Measurements from ENCODE around the gene DOCK3. TPM values are rescaled to one million over a fixed set of nuclear protein-coding genes. Genes with fewer than 3 reads are reported as not detected.

Gene DOCK3
- total RNA-seq, 2 experiments from 2014 or later = 0.93 to 1.1 TPM

GRCh38 chr3:50805321-50805720, 130.6 kb downstream of the DOCK3 start:
- Mint-ChIP-seq H3K27me3 (peaks cover 6% of the 10 kb centered on the region), H3K9me3 (peaks cover 16% of the 10 kb centered on the region), H3K4me3 (no peak overlapping the region), H3K27ac (no peak overlapping the region), H3K4me1 (ENCODE audit: low read depth) (no peaks in the 10 kb centered on the region), H3K36me3 (ENCODE audit: low read depth) (no peaks in the 10 kb centered on the region)
- ATAC-seq (ENCODE audit: poor library complexity) (no peak), DNase-seq (no peak)
- CTCF ChIA-PET = no interaction called here
- Histone ChIP-seq H3K9me3 (ENCODE audit: control insufficient read depth in 1 of 2, insufficient read depth in 1 of 2, low read length in 2 of 2) (peaks cover 20 to 33% of the 10 kb centered on the region in 2 experiments), H3K36me3 (ENCODE audit: insufficient read depth, low read length) (no peaks in the 10 kb centered on the region), H3K4me1 (ENCODE audit: insufficient read depth, low read length) (no peaks in the 10 kb centered on the region), H3K4me3 (ENCODE audit: low read length) (no peak overlapping the region), H3K27ac (ENCODE audit: low read depth in 1 of 2, low read length in 2 of 2) (no peak overlapping the region), H3K27me3 (ENCODE audit: control insufficient read depth in 1 of 2, insufficient read depth in 2 of 2, low read length in 2 of 2) (no peaks in the 10 kb centered on the region)
- no peak for TF ChIP-seq CTCF (IDR thresholded peaks at IDR 0.05)
- intact Hi-C loops (cut with DNase I, micrococcal nuclease) = no loop called here
- POLR2A ChIA-PET = no interaction called here

- intact Hi-C loops (cut with DNase I, micrococcal nuclease) = no loop called here
- Mint-ChIP-seq H3K27me3 (peaks cover 6% of the 10 kb centered on the region), H3K4me3 (no peak overlapping the region), H3K36me3 (ENCODE audit: low read depth) (no peaks in the 10 kb centered on the region), H3K27ac (no peak overlapping the region), H3K9me3 (peaks cover 11% of the 10 kb centered on the region), H3K4me1 (ENCODE audit: low read depth) (no peaks in the 10 kb centered on the region)
- Histone ChIP-seq H3K4me1 (ENCODE audit: insufficient read depth, low read length) (no peaks in the 10 kb centered on the region), H3K4me3 (ENCODE audit: low read length) (no peak overlapping the region), H3K27me3 (ENCODE audit: control insufficient read depth in 1 of 2, insufficient read depth in 2 of 2, low read length in 2 of 2) (no peaks in the 10 kb centered on the region), H3K36me3 (ENCODE audit: insufficient read depth, low read length) (no peaks in the 10 kb centered on the region), H3K27ac (ENCODE audit: low read depth in 1 of 2, low read length in 2 of 2) (no peak overlapping the region), H3K9me3 (ENCODE audit: control insufficient read depth in 1 of 2, insufficient read depth in 1 of 2, low read length in 2 of 2) (peaks cover 14 to 30% of the 10 kb centered on the region in 2 experiments)
- no peak for DNase-seq
- ChIA-PET CTCF (no interaction called here), POLR2A (no interaction called here)
- no peak for TF ChIP-seq CTCF (IDR thresholded peaks at IDR 0.05)
- no peak for ATAC-seq (ENCODE audit: poor library complexity)
Measured at GRCh38 chr3:50806031-50806430, 131.3 kb downstream of the DOCK3 start.

GRCh38 chr3:50806806-50807205, 132.1 kb downstream of the DOCK3 start:
- H3K36me3 ChIP-seq (ENCODE audit: insufficient read depth, low read length) = no peaks in the 10 kb centered on the region
- H3K36me3 Mint-ChIP-seq (ENCODE audit: low read depth) = no peaks in the 10 kb centered on the region
- H3K27ac ChIP-seq (ENCODE audit: low read depth in 1 of 2, low read length in 2 of 2) = no peak overlapping the region
- no peaks in the 10 kb centered on the region for H3K4me1 Mint-ChIP-seq (ENCODE audit: low read depth)
- no peak overlapping the region for H3K4me3 ChIP-seq (ENCODE audit: low read length)
- ATAC-seq (ENCODE audit: poor library complexity) = no peak
- peaks cover 6% of the 10 kb centered on the region for H3K27me3 Mint-ChIP-seq
- H3K4me1 ChIP-seq (ENCODE audit: insufficient read depth, low read length) = no peaks in the 10 kb centered on the region
- no peak overlapping the region for H3K27ac Mint-ChIP-seq
- TF ChIP-seq CTCF (IDR thresholded peaks at IDR 0.05) = no peak
- intact Hi-C loops (cut with DNase I, micrococcal nuclease) = no loop called here
- POLR2A ChIA-PET = interaction anchor here (0.6 kb wide), 1 partner anchor 12 kb away, joined by 3 read pairs; no protein-coding TSS in a partner anchor
- CTCF ChIA-PET = no interaction called here
- H3K9me3 ChIP-seq (ENCODE audit: control insufficient read depth in 1 of 2, insufficient read depth in 1 of 2, low read length in 2 of 2) = peaks cover 10 to 27% of the 10 kb centered on the region in 2 experiments
- H3K4me3 Mint-ChIP-seq = no peak overlapping the region
- DNase-seq = no peak
- no peaks in the 10 kb centered on the region for H3K27me3 ChIP-seq (ENCODE audit: control insufficient read depth in 1 of 2, insufficient read depth in 2 of 2, low read length in 2 of 2)
- H3K9me3 Mint-ChIP-seq = peaks cover 5% of the 10 kb centered on the region
